GM12878 (cell line): ENCODE results near the gene CTDNEP1. TPM values are rescaled to one million over a fixed set of nuclear protein-coding genes. Genes with fewer than 3 reads are reported as not detected.
A peak's percentile ranks its signal among the peaks of the same experiment; 100 is the strongest.

Experiments used
- ATF2 ChIP-seq: IDR thresholded peaks from 2 replicates; pipeline ENCODE4 v1.6.1; 2012; ENCODE audit warnings: low read length, inconsistent platforms
- BCL11A ChIP-seq: IDR thresholded peaks from 2 replicates; pipeline ENCODE4 v1.6.1; 2011; ENCODE audit warnings: low read depth, low read length
- CBX3 ChIP-seq: fragments of 200-600 bp; sonication (generic); IDR thresholded peaks from 2 replicates; pipeline ENCODE4 v1.6.1; 2016; ENCODE audit warnings: low read depth, borderline replicate concordance
- CHD2 ChIP-seq: IDR thresholded peaks from 2 replicates; pipeline ENCODE4 v1.6.1; 2011; ENCODE audit warnings: low read depth, low read length, improper control_type of control experiment, borderline replicate concordance
- CHD4 ChIP-seq: fragments of 200-600 bp; sonication (generic); IDR thresholded peaks from 2 replicates; pipeline ENCODE4 v1.6.1; 2016; ENCODE audit warnings: mild to moderate bottlenecking
- CUX1 ChIP-seq: IDR thresholded peaks from 2 replicates; pipeline ENCODE4 v1.6.1; 2012; ENCODE audit warnings: improper control_type of control experiment, low read depth, low read length; ENCODE audit not compliant: insufficient replicate concordance
- ELK1 ChIP-seq: IDR thresholded peaks from 2 replicates; pipeline ENCODE4 v1.6.1; 2012; ENCODE audit warnings: low read depth, low read length, improper control_type of control experiment
- FOXM1 ChIP-seq: IDR thresholded peaks from 2 replicates; pipeline ENCODE4 v1.6.1; 2012; ENCODE audit warnings: low read depth, mild to moderate bottlenecking, inconsistent platforms, low read length, moderate library complexity
- JUNB ChIP-seq: IDR thresholded peaks from 2 replicates; pipeline ENCODE4 v1.6.1; 2016; ENCODE audit warnings: antibody characterized with exemption, mild to moderate bottlenecking
- LARP7 ChIP-seq: fragments of 450-650 bp; IDR thresholded peaks from 2 replicates; pipeline ENCODE4 v1.6.1; 2017; ENCODE audit warnings: mild to moderate bottlenecking
- MYB ChIP-seq: fragments of 150-350 bp; IDR thresholded peaks from 2 replicates; pipeline ENCODE4 v1.6.1; 2014; ENCODE audit warnings: mild to moderate bottlenecking, low read depth, low read length, borderline replicate concordance
- NFXL1 ChIP-seq: fragments of 450-650 bp; IDR thresholded peaks from 2 replicates; pipeline ENCODE4 v1.6.1; 2017; ENCODE audit warnings: antibody characterized with exemption, mild to moderate bottlenecking, borderline replicate concordance
- NFYA ChIP-seq: IDR thresholded peaks from 2 replicates; pipeline ENCODE4 v1.6.1; 2011; ENCODE audit warnings: low read depth, mild to moderate bottlenecking, low read length, improper control_type of control experiment, borderline replicate concordance
- PBX3 ChIP-seq: IDR thresholded peaks from 2 replicates; pipeline ENCODE4 v1.6.1; 2011; ENCODE audit warnings: mild to moderate bottlenecking, low read depth, low read length, moderate library complexity; ENCODE audit not compliant: insufficient replicate concordance
- RUNX3 ChIP-seq: IDR thresholded peaks from 2 replicates; pipeline ENCODE4 v1.6.1; 2012; ENCODE audit warnings: low read length, inconsistent platforms
- SIX5 ChIP-seq: IDR thresholded peaks from 2 replicates; pipeline ENCODE4 v1.6.1; 2011; ENCODE audit warnings: mild to moderate bottlenecking, low read depth, low read length, moderate library complexity; ENCODE audit not compliant: severe bottlenecking
- SPI1 ChIP-seq: IDR thresholded peaks from 2 replicates; pipeline ENCODE4 v1.6.1; 2011; ENCODE audit warnings: low read depth, mild to moderate bottlenecking, low read length, moderate library complexity, borderline replicate concordance; ENCODE audit not compliant: insufficient read depth
- TCF3 ChIP-seq: IDR thresholded peaks from 2 replicates; pipeline ENCODE4 v1.6.1; 2012; ENCODE audit warnings: low read depth, mild to moderate bottlenecking, low read length, borderline replicate concordance; ENCODE audit not compliant: insufficient read depth
- USF1 ChIP-seq: IDR thresholded peaks from 2 replicates; pipeline ENCODE4 v1.6.1; 2011; ENCODE audit warnings: borderline replicate concordance, low read depth, mild to moderate bottlenecking, moderate library complexity, mixed read lengths, low read length; ENCODE audit not compliant: insufficient read depth; ENCODE audit errors: extremely low read length
- ZSCAN29 ChIP-seq: fragments of 450-650 bp; IDR thresholded peaks from 2 replicates; pipeline ENCODE4 v1.6.1; 2017; ENCODE audit warnings: mild to moderate bottlenecking, moderate library complexity
- polyA plus RNA-seq, 11 experiments: library from polyadenylated mRNA; depleted of rRNA in 4 of 11; unstranded in 6 of 11; stranded (reverse) in 5 of 11; fragments of >200 nt; fragmentation: Nextera tagmentation in 4 of 11; fragmentation: Illumina TruSeq in 1 of 11; extraction: Ambion mirVana in 4 of 11; extraction: Trizol in 1 of 11; gene quantifications; 1 replicate in 1 of 11; 2 replicates in 10 of 11; pipeline versions ENCODE4 v1.2.1 to v1.2.3, GENCODE V29; 2011 to 2016; ENCODE audit warnings: inconsistent platforms in 2 of 11, missing spikeins in 2 of 11, low read depth in 1 of 11
- total RNA-seq, 4 experiments: library from RNA; depleted of rRNA in 3 of 4; stranded (reverse); fragments of >200 nt in 3 of 4; fragmentation: Illumina TruSeq in 1 of 4; extraction: Trizol in 1 of 4; gene quantifications; 2 replicates each; pipeline versions ENCODE4 v1.2.1 to v1.2.3, GENCODE V29; 2013 to 2021

CTDNEP1 gene
- total and polyA plus RNA-seq, 10 of the 15 experiments (the other 5 are each of a cell fraction or from before 2014, with no cell fraction given), result 23.7 to 176 (median 30.3) TPM

- TF ChIP-seq CUX1 (no peak), SIX5 (no peak), ATF2 (no peak), SPI1 (no peak), CHD4 (no peak), TCF3 (no peak), NFXL1 (no peak), BCL11A (no peak), JUNB (no peak), NFYA (no peak), FOXM1 (no peak), PBX3 (no peak), RUNX3 (0 out of 2 replicates have a peak, but pooled peaks have one; percentile 13), CBX3 (no peak), CHD2 (peak; percentile 79; the same call in 1 of the 2 replicates), MYB (no peak), USF1 (no peak), ELK1 (no peak), ZSCAN29 (no peak), LARP7 (peak; percentile 44; the same call in 1 of the 2 replicates)
These were observed 13.6 kb downstream of the CTDNEP1 start (continued) for GRCh38 chr17:7237761-7238419.
